PC-9 (cell line): ENCODE measurements around the gene ROBO1. TPM values are rescaled to one million over a fixed set of nuclear protein-coding genes. Genes with fewer than 3 reads are reported as not detected.

Experiments used
- BruUV-seq: library from RNA; stranded (reverse); fragments of 400-500 nt; replicated peaks from 2 replicates; lab custom pipeline; 2021; lab: Mats Ljungman, UMichigan
- CTCF ChIA-PET: fragments of 300-600 bp; sonication (Branson Sonifier 250); formaldehyde crosslinking; loops from one replicate; lab custom pipeline; 2022; ENCODE audit warnings: antibody characterized with exemption; lab: Charles Lee
- POLR2A ChIA-PET: fragments of 300-600 bp; sonication (Branson Sonifier 250); formaldehyde crosslinking; loops from one replicate; lab custom pipeline; 2022; ENCODE audit warnings: antibody characterized with exemption; ENCODE audit not compliant: unreplicated experiment; lab: Charles Lee
- DNase-seq, 2 experiments: peaks; one replicate each; pipeline versions ENCODE4 v3.0.0 to v3.0.0-alpha.2; 2015 to 2022; ENCODE audit warnings: mixed read lengths in 1 of 2
- H2AFZ ChIP-seq: fragments of 200-600 bp; sonication (generic); 2 replicates; pipeline ENCODE4 v1.8.1; 2017; ENCODE audit warnings: antibody characterized with exemption
- H3F3A ChIP-seq: fragments of 200-600 bp; sonication (generic); 2 replicates; pipeline ENCODE4 v1.8.1; 2017; ENCODE audit warnings: antibody characterized with exemption, mild to moderate bottlenecking, low read depth; ENCODE audit not compliant: insufficient read depth
- H3K27ac ChIP-seq: fragments of 200-600 bp; sonication (generic); 2 replicates; pipeline ENCODE4 v1.6.1; 2016; ENCODE audit warnings: mixed run types
- H3K27me3 ChIP-seq: fragments of 200-600 bp; sonication (generic); 2 replicates; pipeline ENCODE4 v1.6.1; 2016; ENCODE audit warnings: low read depth, mixed run types; ENCODE audit not compliant: insufficient read depth
- H3K36me3 ChIP-seq: fragments of 200-600 bp; sonication (generic); 2 replicates; pipeline ENCODE4 v1.6.1; 2016; ENCODE audit warnings: low read depth, mixed run types
- H3K4me1 ChIP-seq: fragments of 200-600 bp; sonication (generic); replicated peaks from 2 replicates; pipeline ENCODE4 v1.6.1; 2016; ENCODE audit warnings: mixed run types; ENCODE audit not compliant: insufficient read depth
- H3K4me2 ChIP-seq: fragments of 200-600 bp; sonication (generic); 2 replicates; pipeline ENCODE4 v1.6.1; 2017; ENCODE audit warnings: mixed run types
- H3K4me3 ChIP-seq: fragments of 200-600 bp; sonication (generic); 2 replicates; pipeline ENCODE4 v1.6.1; 2016; ENCODE audit warnings: mixed run types
- H3K79me2 ChIP-seq: fragments of 200-600 bp; sonication (generic); 2 replicates; pipeline ENCODE4 v1.6.1; 2017; ENCODE audit warnings: low read depth, mixed run types
- H3K9me2 ChIP-seq: fragments of 200-600 bp; sonication (generic); 2 replicates; pipeline ENCODE4 v1.8.1; 2017; ENCODE audit warnings: mild to moderate bottlenecking; ENCODE audit not compliant: insufficient read depth
- H3K9me3 ChIP-seq: fragments of 200-600 bp; sonication (generic); 2 replicates; pipeline ENCODE4 v1.8.1; 2016; ENCODE audit warnings: low read depth; ENCODE audit not compliant: insufficient read depth
- H4K20me1 ChIP-seq: fragments of 200-600 bp; sonication (generic); 2 replicates; pipeline ENCODE4 v1.8.1; 2017; ENCODE audit not compliant: insufficient read depth
- EZH2 ChIP-seq: fragments of 200-600 bp; sonication (generic); IDR thresholded peaks from 2 replicates; pipeline ENCODE4 v1.8.0; 2017; ENCODE audit warnings: antibody characterized with exemption, low read depth
- intact Hi-C: fragments of 100-400 bp; cut with micrococcal nuclease; formaldehyde crosslinking; loops from one replicate; pipeline ENCODE4 v1.10.0; 2022; ENCODE audit not compliant: unreplicated experiment
- total RNA-seq: library from RNA; stranded (reverse); gene quantifications from 2 replicates; pipeline ENCODE4 v1.2.3, GENCODE V29; 2021
- TF ChIP-seq, protein P1 (sequence below): fragments of 200-600 bp; sonication (generic); conservative IDR thresholded peaks from 2 replicates; pipeline ENCODE4 v1.6.1; 2017; ENCODE audit warnings: mixed run types, antibody characterized with exemption, mild to moderate bottlenecking, moderate library complexity

The ROBO1 gene
- total RNA-seq, 1 experiment from 2014 or later, result 17.5 TPM

DNA sequence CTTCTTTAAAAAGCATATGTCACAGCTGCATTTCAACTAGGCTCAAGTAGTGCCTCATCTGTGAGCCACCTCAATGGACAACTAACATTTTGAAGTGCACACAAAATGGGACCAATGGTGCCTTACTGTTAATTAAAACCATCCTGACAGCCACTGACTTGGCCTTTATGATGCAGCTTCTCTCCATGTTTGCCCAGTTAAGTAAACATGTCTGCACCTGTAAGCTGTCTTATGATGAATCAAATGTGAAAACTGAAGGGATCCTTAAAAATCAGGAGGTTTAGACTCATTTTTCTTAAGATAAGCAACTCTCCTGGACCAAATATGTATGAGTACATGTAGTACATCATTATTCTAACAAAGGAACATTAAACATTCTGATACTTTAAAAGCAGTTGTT lies 861.6 kb downstream of the ROBO1 start:
- intact Hi-C loops, result no loop called here
- Histone ChIP-seq H4K20me1 (no peaks in the 10 kb centered on the region), H3K4me1 (no peaks in the 10 kb centered on the region), H3K79me2 (no peaks in the 10 kb centered on the region), H3K9me3 (no peaks in the 10 kb centered on the region), H3K4me3 (no peak overlapping the region), H3F3A (no peaks in the 10 kb centered on the region), H3K27me3 (no peaks in the 10 kb centered on the region), H3K27ac (no peak overlapping the region), H3K9me2 (no peaks in the 10 kb centered on the region), H3K36me3 (no peaks in the 10 kb centered on the region), H2AFZ (no peak overlapping the region), H3K4me2 (no peak overlapping the region)
- BruUV-seq, result no TSS peak
- TF ChIP-seq, protein P1, sequence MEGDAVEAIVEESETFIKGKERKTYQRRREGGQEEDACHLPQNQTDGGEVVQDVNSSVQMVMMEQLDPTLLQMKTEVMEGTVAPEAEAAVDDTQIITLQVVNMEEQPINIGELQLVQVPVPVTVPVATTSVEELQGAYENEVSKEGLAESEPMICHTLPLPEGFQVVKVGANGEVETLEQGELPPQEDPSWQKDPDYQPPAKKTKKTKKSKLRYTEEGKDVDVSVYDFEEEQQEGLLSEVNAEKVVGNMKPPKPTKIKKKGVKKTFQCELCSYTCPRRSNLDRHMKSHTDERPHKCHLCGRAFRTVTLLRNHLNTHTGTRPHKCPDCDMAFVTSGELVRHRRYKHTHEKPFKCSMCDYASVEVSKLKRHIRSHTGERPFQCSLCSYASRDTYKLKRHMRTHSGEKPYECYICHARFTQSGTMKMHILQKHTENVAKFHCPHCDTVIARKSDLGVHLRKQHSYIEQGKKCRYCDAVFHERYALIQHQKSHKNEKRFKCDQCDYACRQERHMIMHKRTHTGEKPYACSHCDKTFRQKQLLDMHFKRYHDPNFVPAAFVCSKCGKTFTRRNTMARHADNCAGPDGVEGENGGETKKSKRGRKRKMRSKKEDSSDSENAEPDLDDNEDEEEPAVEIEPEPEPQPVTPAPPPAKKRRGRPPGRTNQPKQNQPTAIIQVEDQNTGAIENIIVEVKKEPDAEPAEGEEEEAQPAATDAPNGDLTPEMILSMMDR, result no peak
- no peak for TF ChIP-seq EZH2
- POLR2A ChIA-PET, result no interaction called here
- DNase-seq, result no peak
- CTCF ChIA-PET, result no interaction called here

DNA sequence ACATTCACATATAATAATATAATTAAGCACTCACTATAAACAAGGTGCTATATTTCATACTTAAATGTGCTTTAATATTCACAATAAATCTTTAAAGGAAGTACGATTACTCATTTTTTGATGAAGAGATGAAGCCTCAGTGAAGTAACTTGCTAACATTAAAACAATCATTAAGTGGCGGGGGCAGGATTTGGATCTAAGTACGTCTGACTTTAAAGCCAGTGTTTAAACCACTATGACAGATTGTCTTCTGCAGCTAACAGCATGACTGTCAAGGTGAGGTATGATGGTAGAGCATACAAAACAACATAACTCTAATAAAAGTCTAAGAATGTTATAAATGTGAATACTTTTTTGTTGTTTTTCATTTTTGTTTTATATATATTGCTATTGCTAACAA lies 862.1 kb downstream of the ROBO1 start:
- DNase-seq, result no peak
- intact Hi-C loops, result no loop called here
- Histone ChIP-seq H3K9me3 (no peaks in the 10 kb centered on the region), H3K4me2 (no peak overlapping the region), H4K20me1 (no peaks in the 10 kb centered on the region), H3K27me3 (no peaks in the 10 kb centered on the region), H3K4me3 (no peak overlapping the region), H3K27ac (no peak overlapping the region), H3K4me1 (no peaks in the 10 kb centered on the region), H3K36me3 (no peaks in the 10 kb centered on the region), H3K9me2 (no peaks in the 10 kb centered on the region), H3K79me2 (no peaks in the 10 kb centered on the region), H3F3A (no peaks in the 10 kb centered on the region), H2AFZ (no peak overlapping the region)
- ChIA-PET POLR2A (no interaction called here), CTCF (no interaction called here)
- no TSS peak for BruUV-seq
- TF ChIP-seq, protein P1, result no peak
- TF ChIP-seq EZH2, result no peak

DNA sequence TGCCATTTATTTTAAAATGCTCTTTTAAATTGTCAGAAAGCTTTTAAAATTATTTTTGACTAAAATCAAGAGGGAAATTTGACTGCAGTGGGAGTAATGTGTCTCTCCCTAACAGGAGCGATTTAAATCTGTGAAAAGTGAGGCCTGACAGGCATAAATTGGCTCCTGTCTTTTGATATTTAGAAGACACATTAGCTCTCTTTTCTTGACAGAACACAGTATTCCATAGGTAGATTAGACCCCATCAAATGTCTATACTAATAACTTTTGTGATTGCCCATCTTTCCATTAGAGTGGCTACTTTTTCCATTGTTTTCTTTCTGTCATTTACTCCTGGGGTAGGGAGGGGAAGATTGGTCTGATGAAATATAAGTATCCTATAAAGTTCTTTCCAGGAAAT lies 866.3 kb downstream of the ROBO1 start:
- Histone ChIP-seq H3K36me3 (no peaks in the 10 kb centered on the region), H3K9me2 (no peaks in the 10 kb centered on the region), H3K79me2 (no peaks in the 10 kb centered on the region), H3K9me3 (no peaks in the 10 kb centered on the region), H3K4me3 (no peak overlapping the region), H2AFZ (no peak overlapping the region), H3K4me2 (no peak overlapping the region), H3K4me1 (no peaks in the 10 kb centered on the region), H3K27ac (no peak overlapping the region), H4K20me1 (no peaks in the 10 kb centered on the region), H3K27me3 (no peaks in the 10 kb centered on the region), H3F3A (no peaks in the 10 kb centered on the region)
- no peak for DNase-seq
- TF ChIP-seq, protein P1, result no peak
- no peak for TF ChIP-seq EZH2
- intact Hi-C loops, result no loop called here
- CTCF ChIA-PET, result no interaction called here
- POLR2A ChIA-PET, result no interaction called here
- BruUV-seq, result no TSS peak
